ENCODE data around the gene S1PR3.

Gene S1PR3

DNA sequence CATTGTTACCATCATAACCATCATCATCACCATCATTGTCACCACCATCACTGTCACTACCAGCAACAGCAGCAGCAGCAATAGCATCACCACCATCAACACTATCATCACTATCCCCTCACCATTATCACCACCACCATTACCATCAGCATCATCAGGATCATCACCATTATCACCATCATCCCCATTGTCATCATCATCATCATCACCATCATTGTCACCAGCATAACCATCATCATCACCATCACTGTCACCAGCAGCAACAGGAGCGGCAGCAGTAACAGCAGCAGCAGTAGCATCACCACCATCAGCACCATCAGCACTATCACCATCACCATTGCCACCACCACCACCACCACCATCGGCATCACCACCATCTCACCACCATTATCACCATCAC lies 48.4 kb downstream of the S1PR3 start:
- DNase-seq, result no peak

DNA sequence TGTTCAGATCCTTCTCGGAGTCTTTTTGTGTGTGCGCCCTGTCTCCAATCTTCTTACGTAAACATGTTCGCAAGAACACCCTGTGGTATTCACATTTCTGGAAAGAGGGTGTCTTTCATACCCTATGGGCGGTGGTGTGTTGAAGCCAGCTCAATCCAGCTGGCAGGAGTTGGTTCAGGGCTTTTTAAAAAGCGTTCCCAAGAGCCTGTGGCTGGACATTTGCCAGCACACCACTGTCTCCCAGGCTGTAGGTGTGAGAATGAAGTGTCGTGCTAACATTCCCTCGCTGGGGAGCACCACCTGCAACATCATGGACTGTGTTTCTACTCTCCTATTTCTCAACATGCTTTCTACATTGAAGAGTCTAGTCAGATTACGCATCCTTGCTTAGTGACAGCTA lies 51.7 kb downstream of the S1PR3 start:
- DNase-seq, result peak in 1 of 2 donors; percentile 24

DNA sequence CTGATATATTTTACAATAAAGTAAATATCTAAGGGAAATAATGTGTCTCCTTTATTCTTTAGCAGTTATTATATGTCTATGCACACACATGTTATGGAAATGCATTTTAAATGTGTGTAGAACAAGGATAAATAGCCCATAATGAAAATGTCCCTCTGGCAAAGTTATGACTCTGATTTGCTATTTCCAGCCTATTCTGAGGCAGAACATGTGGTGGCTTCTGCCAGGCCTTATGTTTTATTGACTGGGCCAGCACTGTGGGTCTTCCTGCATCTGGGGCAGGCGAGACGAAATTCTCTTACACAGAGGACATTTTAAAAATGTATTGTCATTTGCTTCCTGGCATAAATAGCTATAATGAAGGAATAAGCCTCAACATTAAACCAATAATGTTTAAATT lies 52.8 kb downstream of the S1PR3 start:
- no peak for DNase-seq

DNA sequence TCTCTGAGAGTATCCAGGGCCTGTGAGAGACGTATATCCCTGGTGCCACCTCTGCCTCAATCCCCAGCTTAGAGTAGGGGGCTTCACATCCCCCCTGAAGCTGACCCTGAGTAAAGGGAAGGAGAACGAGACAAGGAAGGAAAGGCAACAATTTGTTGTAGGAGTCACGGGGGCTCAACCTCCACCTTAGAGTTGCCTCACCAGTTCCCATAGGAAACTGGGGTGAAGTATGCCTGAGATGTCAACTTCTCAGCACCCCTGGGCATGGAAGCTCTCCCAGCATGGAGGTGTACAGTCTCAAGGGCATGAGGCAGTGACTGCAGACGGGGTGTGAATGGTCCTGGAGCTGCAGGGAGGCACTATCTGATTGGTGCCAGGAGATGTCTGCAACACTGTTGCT lies 53.6 kb downstream of the S1PR3 start:
- no peak for DNase-seq

DNA sequence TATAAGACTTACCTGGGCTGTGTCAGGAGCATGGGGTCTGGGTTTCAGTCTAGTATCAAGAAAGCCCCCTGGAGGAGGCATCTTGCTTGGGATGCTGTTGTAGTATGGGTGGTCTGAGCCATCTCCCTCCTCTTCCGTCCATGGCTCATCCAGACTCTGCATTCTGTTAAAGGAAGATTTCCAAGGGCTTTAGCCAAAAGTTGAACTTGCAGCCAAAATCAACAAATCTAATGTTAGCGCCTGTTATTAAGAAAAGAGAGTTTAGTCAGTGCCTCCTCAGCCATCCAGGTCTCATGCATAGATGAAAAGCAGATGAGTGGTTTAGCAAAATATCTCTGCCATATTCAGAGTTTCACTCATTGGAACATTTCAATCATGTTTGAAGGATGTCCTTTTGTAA lies 55.6 kb downstream of the S1PR3 start:
- no peak for DNase-seq

DNA sequence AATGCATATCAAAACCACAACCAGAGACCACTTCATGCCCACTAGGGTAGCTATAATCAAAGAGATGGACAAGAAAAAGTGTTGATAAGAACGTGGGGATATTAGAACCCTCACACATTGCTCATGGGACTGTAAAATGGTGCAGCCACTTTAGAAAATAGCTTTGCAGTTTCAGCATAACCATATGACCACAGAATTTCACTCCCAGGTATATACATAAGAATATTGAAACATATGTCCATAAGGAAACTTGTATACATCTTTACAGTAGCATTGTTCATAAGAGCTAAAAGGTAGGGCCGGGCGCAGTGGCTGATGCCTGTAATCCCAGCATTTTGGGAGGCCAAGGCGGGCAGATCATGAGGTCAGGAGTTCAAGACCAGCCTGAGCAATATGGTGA lies 56.4 kb downstream of the S1PR3 start:
- no peak for DNase-seq

DNA sequence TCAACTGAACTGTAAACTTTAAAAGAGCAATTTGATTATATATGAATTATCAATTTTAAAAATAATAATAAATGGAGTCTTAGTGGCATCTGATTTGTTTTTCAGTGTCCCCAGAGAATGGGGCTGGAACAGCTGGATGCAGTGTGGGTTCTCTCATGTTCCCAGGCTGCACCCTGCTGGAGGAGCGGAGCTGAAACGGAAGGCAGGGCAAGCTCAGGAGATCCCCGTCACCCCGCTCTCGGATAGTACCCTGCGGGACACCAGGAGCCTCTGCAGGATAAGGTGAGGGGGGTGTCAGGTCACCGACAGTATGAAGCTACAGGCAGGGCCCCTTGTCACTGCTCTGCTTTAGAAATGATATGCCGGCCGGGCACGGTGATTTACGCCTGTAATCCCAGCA lies 57.3 kb downstream of the S1PR3 start:
- DNase-seq, result no peak

DNA sequence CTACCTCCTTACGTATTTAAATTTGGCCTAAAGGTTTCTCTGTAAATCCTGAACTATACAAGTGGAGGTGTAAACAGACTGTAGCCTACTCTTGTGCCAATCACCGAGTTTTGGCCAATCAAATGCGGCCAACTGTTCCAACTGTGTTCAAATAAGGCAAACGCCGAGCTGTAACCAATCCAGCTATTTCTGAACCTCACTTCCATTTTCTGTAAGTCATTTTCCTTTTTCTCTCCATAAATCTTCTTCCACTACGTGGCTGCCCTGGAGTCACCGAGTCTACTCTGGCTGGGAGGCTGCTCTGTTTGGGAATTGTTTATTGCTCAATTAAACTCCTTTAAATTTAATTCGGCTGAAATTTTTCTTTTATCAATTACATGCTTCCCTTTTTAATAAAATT lies 58.4 kb downstream of the S1PR3 start:
- DNase-seq, result no peak

DNA sequence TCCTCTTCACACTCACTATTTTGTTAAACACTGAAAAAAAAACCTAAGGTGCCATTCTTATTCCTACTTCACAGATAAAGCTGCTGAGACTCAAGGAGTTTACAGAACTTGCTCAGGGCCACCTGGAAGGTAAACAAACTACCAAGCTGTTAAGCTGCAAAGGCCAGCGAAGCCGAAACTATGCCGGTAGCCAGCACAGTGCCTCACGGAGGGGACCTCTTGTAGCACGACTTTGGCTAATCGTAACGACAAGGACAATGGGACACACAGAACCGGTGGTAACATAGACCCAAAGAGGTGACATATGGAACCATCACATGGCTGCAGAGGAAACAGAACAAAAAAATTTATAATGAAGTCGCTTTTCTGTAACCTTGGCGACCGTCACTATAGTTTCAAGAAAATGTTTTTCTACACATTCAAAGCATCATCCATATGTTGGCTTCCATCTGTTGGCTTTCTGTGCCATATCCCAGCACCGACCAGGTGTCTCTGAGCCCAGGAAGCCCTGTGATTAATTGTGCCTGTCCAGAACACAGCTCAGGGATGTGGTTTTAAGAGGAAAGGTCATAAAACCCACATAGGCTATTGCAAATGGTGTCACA lies 60.3 kb downstream of the S1PR3 start:
- DNase-seq, result no peak

DNA sequence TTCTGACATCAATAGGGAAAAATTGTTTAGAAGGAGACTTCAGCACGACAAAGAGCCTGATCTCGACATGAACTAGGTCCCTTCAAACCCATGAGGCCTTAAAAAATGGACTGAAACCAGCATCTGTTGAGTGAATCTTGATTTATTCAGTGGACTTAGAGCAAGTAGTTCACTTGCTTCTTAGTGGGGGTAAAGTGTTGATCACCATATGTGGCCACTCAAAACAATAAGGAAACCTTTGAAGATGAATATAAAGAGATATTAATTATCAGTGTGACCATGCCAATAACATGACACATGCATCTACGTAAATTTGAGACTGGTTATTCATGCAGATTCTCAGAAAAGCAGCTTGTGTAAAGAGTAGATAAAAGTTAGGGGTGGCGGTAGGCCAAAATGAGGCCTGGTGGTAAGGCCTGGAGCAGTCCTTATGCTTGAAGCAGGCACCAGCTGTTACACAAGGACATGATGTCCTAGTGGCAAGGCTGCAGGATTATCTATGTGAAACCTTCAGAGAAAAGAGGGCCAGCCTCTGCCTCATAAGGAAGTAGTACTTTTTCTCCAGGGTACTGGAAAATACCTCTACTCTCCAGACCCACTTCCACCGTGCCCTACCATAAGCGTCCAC lies 61.3 kb downstream of the S1PR3 start:
- DNase-seq, result no peak

DNA sequence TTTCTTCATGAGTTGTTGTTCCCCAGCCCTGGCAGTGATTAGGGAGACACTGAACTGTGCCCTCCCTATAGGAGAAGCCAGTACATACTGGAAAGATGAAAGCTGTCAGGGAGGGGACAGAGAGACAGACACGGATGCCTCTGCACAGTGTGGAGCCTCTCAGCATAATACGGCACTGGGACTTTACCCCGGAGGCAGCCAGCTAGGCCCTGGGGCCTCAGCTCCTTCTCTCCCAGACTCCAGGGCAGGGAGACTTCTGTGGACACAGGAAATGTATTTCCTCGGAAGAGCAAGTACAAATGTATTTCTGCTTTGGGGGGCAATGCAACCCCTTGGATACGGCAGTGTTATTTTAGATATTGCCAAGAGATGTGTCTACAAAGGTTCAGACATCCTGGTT lies 62.0 kb downstream of the S1PR3 start:
- no peak for DNase-seq
